D721Med (cell line): ENCODE data around the gene EXOC5.

Experiments used
- DNase-seq: peaks from one replicate; pipeline ENCODE4 v3.0.0; 2011; ENCODE audit warnings: low spot score; ENCODE audit not compliant: insufficient read length
- FAIRE-seq: peaks from 2 replicates; lab custom pipeline; 2011; peaks lifted over from hg19 to GRCh38; lab: Jason Lieb, UNC
- TF ChIP-seq, protein P1 (sequence below): IDR thresholded peaks from 2 replicates; pipeline ENCODE4 v1.5.1; 2012; ENCODE audit warnings: mild to moderate bottlenecking, control low read depth; ENCODE audit not compliant: insufficient read depth; ENCODE audit errors: missing control alignments

EXOC5 gene, protein sequence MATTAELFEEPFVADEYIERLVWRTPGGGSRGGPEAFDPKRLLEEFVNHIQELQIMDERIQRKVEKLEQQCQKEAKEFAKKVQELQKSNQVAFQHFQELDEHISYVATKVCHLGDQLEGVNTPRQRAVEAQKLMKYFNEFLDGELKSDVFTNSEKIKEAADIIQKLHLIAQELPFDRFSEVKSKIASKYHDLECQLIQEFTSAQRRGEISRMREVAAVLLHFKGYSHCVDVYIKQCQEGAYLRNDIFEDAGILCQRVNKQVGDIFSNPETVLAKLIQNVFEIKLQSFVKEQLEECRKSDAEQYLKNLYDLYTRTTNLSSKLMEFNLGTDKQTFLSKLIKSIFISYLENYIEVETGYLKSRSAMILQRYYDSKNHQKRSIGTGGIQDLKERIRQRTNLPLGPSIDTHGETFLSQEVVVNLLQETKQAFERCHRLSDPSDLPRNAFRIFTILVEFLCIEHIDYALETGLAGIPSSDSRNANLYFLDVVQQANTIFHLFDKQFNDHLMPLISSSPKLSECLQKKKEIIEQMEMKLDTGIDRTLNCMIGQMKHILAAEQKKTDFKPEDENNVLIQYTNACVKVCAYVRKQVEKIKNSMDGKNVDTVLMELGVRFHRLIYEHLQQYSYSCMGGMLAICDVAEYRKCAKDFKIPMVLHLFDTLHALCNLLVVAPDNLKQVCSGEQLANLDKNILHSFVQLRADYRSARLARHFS

DNA sequence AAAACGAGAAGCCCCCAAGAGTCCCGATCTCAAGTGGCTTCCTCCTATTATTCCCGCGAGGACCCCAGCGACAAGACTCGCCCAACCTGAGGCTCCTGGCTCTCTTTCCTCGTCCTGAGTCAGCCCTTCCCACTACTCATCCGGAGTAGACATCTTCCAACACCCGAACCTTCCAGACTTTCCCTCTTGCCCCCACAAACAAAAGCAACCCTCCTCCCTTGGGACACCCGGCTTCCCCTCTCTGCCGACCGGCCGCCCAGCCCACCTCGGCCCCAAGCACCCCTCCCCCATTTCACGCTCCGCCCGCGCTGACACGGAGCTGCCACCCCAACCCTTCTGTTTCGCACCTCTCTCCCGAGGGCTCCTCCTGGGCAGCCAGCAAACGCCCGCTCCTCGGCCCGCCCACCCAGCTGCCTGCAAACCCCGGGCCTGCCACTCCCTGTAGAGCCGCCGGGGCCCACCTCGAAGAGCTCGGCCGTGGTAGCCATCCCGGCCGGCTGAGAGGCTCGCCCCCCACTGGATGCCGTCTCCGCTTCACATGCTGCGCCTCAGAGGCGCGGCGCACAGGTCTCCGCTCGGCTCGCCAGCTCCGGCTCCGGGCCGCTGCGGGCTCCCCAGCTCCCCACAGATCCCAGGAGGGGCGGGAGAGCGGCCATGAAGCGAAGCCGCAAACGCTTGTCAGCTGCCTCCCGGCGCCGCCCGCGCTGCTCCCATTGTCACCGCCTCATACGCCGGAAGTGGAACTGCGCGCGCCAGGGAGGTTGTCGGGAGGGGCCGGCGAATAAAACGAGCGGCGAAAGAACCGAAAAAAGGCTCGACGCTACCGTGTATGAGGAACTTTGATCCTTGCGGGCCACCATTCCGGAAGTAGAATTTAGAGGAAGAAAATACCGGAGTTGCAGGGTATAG lies at the start of gene EXOC5, which contains the start of gene AP5M1:
TSS of gene EXOC5 (minus strand) at position 745 of the 909 bp plus-strand sequence. CDS start at position 488, 257 bp downstream.
TSS of gene AP5M1 (plus strand) at position 811 of the 909 bp plus-strand sequence. CDS start 344 bp downstream, outside the sequence.
- DNase-seq, result peak; percentile 36
- FAIRE-seq, result no peak
- TF ChIP-seq, protein P1, sequence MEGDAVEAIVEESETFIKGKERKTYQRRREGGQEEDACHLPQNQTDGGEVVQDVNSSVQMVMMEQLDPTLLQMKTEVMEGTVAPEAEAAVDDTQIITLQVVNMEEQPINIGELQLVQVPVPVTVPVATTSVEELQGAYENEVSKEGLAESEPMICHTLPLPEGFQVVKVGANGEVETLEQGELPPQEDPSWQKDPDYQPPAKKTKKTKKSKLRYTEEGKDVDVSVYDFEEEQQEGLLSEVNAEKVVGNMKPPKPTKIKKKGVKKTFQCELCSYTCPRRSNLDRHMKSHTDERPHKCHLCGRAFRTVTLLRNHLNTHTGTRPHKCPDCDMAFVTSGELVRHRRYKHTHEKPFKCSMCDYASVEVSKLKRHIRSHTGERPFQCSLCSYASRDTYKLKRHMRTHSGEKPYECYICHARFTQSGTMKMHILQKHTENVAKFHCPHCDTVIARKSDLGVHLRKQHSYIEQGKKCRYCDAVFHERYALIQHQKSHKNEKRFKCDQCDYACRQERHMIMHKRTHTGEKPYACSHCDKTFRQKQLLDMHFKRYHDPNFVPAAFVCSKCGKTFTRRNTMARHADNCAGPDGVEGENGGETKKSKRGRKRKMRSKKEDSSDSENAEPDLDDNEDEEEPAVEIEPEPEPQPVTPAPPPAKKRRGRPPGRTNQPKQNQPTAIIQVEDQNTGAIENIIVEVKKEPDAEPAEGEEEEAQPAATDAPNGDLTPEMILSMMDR, result no peak

DNA sequence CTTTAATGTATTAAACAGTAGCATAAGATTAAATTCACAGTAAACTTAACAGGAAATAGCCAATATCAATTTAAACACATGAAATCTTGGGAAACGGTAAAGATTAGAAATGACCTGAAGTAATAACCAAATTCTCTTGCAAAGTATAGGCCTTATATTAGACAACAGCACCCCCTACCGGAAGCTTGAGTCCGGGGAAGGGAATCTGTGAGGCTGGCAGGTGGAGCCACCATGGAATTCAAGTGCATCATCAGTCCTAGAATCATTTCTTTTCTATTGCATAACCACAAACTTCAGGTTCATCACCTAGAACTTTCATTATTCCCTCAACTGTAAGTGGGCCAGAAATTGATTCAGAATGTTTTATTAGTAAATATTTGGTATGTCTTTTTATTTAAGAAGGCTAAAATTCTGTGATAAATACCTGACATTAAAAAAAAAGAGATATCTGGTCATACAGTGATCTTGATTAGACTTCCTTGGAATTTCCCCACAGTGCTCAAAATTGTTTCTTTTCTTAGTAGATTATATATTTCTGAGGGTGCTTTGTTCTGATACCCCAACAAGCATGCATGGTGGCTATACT lies 48.6 kb upstream of the EXOC5 start:
- FAIRE-seq, result peak; percentile 64
- DNase-seq, result peak; percentile 24
- TF ChIP-seq, protein P1, result peak; percentile 89

DNA sequence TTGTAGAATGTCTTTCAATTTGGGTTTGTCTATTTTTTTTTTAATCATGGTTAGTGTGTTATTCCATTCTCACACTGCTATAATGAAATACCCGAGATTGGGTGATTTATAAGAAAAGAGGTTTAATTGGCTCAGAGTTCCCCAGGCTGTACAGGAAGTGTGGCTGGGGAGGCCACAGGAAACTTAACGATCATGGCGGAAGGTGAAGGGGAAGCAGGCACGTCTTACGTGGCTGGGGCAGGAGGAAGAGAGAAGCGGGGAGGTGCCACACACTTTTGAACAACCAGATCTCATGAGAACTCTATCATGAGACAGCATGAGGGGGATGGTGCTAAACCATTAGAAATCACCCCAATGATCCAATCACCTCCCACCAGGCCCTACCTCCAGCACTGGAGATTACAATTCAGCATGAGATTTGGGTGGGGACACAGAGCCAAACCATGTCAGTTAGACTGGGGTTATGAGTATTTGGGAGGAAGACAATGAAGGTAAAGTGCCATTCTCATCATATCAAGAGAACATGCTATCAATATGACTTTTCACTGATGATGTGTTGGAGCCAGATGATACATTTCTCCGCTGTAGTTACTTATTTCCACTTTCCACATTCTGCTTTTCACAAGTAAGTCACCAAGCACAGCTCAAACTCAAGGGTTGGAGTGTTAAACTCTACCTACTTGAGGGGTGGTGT lies 45.8 kb upstream of the EXOC5 start:
- FAIRE-seq, result no peak
- DNase-seq, result no peak
- TF ChIP-seq, protein P1, result no peak

DNA sequence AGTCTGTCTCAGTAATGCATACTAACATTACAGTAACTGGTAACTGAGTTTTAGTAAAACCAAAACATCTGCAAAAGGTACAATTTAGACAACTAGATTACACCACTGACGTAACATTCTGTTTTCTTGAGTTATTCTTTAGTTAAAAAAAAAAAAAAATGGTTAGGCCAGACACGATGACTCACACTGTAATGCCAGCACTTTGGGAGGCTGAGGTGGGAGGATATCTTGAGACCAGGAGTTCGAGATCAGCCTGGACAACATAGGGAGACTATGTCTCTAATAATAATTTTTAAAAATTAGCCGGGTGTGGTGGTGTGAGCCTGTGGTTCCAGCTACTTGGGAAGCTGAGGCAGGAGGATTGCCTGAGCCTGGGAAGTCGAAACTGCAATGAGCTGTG lies 34.2 kb upstream of the EXOC5 start:
- TF ChIP-seq, protein P1, result no peak
- FAIRE-seq (no peak), DNase-seq (no peak)

DNA sequence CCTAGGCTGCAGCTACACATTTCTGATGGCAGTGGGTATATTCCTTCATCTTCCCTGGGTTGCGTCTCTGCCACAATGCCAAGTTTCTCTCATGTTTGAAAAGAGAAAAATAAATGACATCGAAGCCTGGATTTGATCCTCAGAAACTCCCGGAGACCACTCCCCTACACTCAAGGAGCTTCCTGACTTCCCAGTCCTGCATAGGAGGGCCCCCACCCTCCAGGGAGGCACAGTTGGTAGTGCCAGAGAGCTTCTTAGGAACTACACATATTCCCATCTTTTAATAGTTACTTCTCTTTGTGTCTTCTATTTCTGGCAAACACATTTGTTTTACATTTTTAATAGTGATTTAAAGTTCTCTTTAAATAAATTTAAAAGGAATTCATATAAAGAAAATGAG lies 30.8 kb upstream of the EXOC5 start:
- DNase-seq, result no peak
- TF ChIP-seq, protein P1, result no peak
- no peak for FAIRE-seq

DNA sequence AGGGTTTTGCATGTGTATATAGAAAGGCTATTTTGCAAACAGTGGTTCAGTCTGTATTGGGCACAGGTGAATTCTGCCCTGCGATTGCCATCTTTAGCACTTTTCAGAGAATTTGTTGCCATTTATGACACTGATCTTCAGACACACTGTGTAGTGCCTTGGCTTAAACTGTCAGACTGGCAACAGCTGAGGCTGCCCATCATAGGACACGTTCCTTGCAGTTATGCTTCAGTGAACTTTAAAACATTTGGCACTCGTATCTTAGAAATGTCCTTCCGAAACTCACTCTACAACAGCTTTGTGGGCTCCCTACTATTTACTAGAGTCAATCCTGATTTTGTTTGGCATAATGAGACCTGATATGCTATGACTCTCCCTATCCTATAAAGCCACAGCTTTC lies 29.1 kb upstream of the EXOC5 start:
- TF ChIP-seq, protein P1, result no peak
- FAIRE-seq, result no peak
- no peak for DNase-seq
